Stimulated activated CD8-positive, alpha-beta memory T cell treated with anti-CD3 and anti-CD28 coated beads, Interleukin-12 subunit alpha, Interleukin-12 subunit beta, amount 100 ng/mL, for 24 hours (primary cell): ENCODE results near the gene LRP1B.

Experiments used
- DNase-seq: peaks from one replicate; pipeline ENCODE4 v3.0.0-alpha.2; 2020; ENCODE audit errors: extremely low read depth

Gene LRP1B

DNA sequence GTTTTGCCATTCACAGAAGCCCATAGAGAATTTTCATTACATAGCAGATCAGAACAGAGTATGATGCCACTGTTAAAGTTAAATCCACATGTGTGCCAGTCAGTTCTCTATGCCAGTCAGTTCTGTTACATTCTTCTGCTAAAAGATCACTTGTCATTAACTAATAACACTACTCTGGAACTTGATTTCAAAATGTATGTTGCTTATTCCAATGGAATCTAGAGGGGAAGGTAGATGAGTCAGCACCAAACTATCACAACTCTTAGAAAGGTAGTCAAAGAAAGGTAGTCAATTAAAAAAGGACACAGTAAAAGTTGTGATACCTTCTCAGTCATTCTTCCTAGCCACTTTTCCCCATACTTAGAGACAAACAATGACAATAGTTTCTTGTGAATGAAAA, 1214.4 kb downstream of the LRP1B start:
- DNase-seq, result no peak

DNA sequence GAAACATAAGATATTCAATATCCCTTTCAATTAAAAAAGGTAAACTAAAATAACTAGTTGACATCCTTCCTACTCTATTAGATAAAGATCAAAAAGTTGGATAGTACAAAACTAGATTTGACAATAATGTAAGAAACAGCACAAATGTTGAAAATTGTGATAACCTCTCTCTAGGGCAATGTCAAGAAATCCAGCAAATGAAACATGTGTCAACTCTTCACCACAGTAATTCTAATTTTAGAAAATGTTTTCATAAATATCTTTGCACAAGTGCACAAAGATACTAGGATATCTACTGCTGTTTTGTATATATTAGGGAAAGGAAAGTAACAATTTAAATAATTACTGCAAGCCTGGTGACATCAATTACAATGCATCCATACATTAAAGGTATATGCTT, 1220.1 kb downstream of the LRP1B start:
- DNase-seq, result no peak

DNA sequence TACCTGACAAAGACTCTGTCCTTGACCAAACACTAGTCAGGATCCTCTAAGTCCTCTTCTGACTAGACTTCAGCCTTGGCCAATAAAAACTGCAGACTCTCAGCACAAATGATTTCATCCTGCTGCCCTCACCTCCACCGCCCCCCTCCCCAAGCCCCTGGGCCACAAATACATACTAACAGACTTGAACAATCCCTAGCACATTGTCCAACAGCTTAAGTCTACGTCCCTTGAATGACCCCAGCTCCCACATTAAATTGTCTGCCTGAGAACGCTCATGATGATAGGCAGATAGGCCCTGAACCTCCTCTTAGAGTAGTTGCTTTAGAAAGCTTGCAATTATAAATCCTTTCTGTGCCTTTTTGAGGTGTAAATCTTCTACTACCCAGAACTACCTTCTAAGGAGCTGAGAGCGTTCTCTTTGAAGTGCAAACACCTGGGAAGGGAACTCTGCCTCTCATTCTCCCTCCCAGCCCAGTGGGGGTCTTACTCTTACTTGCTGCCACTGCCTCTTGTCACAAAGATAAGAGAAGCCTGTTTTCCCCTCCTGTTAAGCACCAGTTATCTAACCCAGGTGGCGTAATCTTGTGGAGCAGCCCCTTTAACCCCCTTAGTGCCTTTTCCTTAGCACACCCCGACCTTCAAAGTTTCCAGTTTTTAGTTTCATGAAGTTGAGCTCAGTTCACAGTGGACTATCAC, 1225.6 kb downstream of the LRP1B start:
- no peak for DNase-seq

- DNase-seq, result no peak
Observed at GRCh38 chr2:140895378-140895777, 1235.4 kb downstream of the LRP1B start.

DNA sequence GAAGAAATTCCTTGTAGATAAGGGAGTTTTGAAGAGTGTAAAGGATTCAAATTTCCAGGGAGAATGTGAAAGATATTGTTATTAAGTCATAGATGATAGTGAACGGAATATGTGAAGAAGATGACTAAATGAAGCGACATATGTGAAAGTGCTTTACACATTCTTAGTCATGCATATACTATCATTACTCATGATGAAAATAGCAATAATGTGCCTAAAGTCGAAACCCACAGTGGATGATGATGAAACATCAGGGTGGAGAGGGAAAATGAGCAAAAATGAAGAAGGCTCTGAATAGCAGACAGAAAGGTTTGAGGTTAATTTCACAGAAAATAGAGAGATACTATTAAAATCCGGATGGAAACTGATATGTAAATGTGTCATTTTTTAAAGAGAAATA, 1237.1 kb downstream of the LRP1B start:
- DNase-seq, result no peak

- no peak for DNase-seq
Observed at GRCh38 chr2:140892911-140893637, 1237.7 kb downstream of the LRP1B start.

DNA sequence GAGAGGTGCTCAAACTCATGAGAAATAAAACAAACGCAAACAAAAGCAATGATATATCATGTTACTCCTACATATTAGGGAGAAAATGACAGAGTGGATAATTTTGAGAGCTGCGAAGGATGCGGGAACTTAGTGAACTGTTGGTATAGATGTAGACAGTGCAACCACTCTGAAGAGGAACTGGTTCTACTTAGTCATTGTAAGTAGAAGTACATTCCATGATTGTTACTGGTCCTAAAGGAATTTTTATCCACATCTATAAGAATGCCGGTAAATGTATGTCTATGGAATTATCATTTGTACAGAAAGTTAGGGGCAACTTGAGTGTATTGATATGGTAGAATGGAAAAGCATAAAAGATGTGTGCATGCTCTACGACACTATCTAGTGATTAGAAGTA, 1238.4 kb downstream of the LRP1B start:
- no peak for DNase-seq

DNA sequence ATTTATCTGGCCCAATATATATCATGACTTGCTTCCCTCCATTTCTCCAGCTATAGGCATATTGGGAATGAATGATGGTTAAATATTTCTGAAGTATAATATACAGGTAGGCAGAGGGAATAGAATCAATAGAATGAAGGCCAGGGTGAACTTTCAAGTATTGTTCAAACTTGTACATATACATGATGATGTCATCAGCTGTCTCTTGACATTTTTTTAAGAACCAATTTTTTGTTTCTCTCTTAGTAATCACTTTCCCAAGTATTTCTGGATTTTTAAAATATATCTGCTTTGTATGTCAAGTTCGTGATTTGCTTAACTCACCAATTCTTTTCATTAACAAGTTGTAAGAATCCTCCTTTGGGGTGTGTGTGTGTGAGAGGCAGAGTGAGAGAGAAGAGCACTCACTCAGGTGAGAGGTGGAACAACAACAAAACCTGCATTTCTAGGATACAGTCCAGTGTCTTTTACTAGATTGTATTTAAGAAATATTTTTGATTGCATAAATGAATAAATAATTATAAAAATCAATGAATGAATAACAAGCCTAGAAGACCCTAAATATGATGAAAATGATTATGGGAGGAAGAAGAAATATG, 1239.1 kb downstream of the LRP1B start:
- no peak for DNase-seq

DNA sequence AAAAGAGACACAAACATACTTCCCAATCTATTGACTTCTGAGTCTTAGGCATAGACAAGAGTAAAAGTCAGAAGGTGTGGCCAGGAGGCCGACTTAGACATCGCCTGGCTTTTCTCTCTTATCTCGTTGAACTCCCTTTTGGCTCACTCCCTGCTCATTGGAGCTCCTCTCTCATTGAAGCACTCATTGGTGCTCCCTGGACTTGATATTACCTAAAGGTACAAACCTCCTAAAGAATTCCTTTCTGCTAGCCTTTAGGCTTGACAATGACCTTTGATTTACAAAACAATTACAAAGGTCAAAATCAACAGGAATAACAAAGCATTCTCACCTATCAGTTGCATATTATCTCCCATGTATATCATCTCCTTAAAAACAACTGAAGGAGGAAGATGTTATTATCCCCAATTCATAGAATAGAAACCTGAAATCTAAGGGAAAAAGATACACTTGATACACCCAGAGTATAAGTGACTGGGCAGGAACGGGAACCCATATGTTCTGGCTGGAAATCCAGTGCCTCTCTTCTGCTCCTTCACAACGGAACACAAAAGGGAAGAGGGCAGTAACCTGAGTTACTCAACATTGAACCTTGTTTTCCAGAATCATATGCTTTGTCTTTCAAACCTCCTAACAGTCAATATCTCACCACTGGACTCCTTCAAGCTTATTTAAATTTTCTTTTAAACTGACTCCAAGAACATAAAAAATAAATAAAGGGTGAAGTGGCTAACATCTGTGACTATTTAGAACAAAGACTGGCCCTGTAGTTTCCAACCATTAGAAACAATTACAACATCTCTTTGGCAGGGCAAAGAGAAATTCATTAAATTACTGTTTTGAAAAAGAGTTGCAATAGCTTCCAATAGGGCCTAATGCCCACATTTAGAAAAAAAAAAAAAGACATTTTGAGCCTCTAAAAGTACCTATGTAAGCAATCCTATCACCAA, 1247.9 kb downstream of the LRP1B start:
- no peak for DNase-seq

- DNase-seq, result no peak
Observed at GRCh38 chr2:140880573-140880972, 1250.2 kb downstream of the LRP1B start.

GRCh38 chr2:140876015-140876414, 1254.8 kb downstream of the LRP1B start:
- no peak for DNase-seq

- DNase-seq, result no peak
Observed at GRCh38 chr2:140873915-140874531, 1256.8 kb downstream of the LRP1B start.

GRCh38 chr2:140869925-140870324, 1260.9 kb downstream of the LRP1B start:
- DNase-seq, result no peak

- DNase-seq, result no peak
Observed at GRCh38 chr2:140869107-140869506, 1261.7 kb downstream of the LRP1B start.

- no peak for DNase-seq
Observed at GRCh38 chr2:140865837-140866236, 1265.0 kb downstream of the LRP1B start.

DNA sequence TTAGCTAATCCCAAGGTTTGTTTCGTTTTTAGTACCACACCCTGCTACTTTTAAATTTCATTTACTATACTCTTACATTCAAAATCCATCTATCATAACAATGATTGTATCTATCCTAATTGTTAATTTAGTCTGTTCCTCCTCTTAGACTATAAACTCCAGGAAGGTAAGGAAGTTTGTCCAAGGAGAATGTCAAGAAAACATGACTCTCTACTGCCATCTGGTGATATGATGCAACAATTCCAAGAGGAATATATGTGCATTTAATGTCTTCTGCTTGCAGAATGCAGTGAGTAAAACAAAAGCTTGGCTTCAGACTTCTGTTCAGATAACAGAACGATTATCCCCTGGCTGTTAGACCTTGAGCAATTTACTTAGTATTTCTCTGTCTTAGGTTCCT, 1267.1 kb downstream of the LRP1B start:
- DNase-seq, result no peak

- no peak for DNase-seq
Observed at GRCh38 chr2:140862181-140862580, 1268.6 kb downstream of the LRP1B start.

- no peak for DNase-seq
Observed at GRCh38 chr2:140861666-140862065, 1269.2 kb downstream of the LRP1B start.

GRCh38 chr2:140855471-140855870, 1275.3 kb downstream of the LRP1B start:
- DNase-seq, result no peak

GRCh38 chr2:140851258-140851981, 1279.4 kb downstream of the LRP1B start:
- no peak for DNase-seq

DNA sequence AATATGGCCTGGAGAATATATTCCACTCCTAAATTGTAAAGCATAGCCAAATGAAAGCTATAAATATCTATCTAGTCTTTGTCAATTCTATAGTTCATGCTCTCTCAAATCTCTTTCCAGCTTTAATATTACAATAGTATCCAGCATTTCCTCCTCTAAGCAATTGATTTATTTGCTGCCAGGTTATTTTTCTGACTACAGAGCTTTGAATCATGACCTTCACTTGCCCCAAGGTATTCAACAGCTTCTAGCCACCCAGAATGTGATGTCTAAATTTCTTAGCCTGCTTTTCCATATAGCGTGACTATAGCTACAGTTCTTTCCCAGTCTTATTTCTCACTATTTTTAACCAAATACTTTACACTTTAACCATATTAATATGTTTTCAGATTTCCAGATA, 1287.6 kb downstream of the LRP1B start:
- no peak for DNase-seq
